Tibial nerve (tissue), 4 donors: ENCODE data around the gene C1QTNF12. TPM values are rescaled to one million over a fixed set of nuclear protein-coding genes. Genes with fewer than 3 reads are reported as not detected.

ENCODE experiments used
- DNase-seq, 2 donors: peaks; one replicate each; pipeline ENCODE4 v3.0.0-alpha.2; 2019; ENCODE audit warnings: low spot score in 2 of 2
- H3K27ac ChIP-seq, 4 donors: fragments of 200-600 bp; sonication (generic) in 3 of 4; one replicate each; pipeline ENCODE4 v1.5.1; 2017 to 2019; ENCODE audit warnings: mild to moderate bottlenecking in 1 of 4
- H3K27me3 ChIP-seq, 2 donors: fragments of 200-600 bp; sonication (generic) in 1 of 2; one replicate each; pipeline versions ENCODE4 v1.5.1 to v1.6.0; 2017 to 2019
- H3K36me3 ChIP-seq, 3 donors: fragments of 200-600 bp; sonication (generic); one replicate each; pipeline ENCODE4 v1.5.1; 2018 to 2019
- H3K4me1 ChIP-seq, 4 donors: fragments of 200-600 bp; sonication (generic) in 3 of 4; one replicate each; pipeline ENCODE4 v1.5.1; 2017 to 2019
- H3K4me3 ChIP-seq, 4 donors: fragments of 200-600 bp; sonication (generic) in 3 of 4; one replicate each; pipeline ENCODE4 v1.5.1; 2017 to 2019; ENCODE audit warnings: mild to moderate bottlenecking in 1 of 4, moderate library complexity in 1 of 4
- H3K9me3 ChIP-seq, 4 donors: fragments of 200-600 bp; sonication (generic) in 3 of 4; one replicate each; pipeline ENCODE4 v1.5.1; 2017 to 2019
- CTCF ChIP-seq, 5 experiments: fragments of 200-600 bp in 3 of 5; fragments of 450-650 bp in 2 of 5; sonication (generic) in 3 of 5; IDR thresholded peaks; one replicate each; pipeline ENCODE4 v1.5.1; 2016 to 2019; ENCODE audit warnings: antibody characterized with exemption in 5 of 5, mild to moderate bottlenecking in 3 of 5, moderate library complexity in 2 of 5
- EP300 ChIP-seq, 2 donors: sonication (generic); formaldehyde crosslinking; IDR thresholded peaks; one replicate each; pipeline ENCODE4 v1.6.1; 2017; ENCODE audit warnings: antibody characterized with exemption in 2 of 2, mild to moderate bottlenecking in 1 of 2
- POLR2A ChIP-seq, 2 donors: fragments of 450-650 bp; IDR thresholded peaks; one replicate each; pipeline ENCODE4 v1.6.1; 2017; ENCODE audit warnings: antibody characterized with exemption in 2 of 2, mild to moderate bottlenecking in 2 of 2, moderate library complexity in 2 of 2
- WGBS, 2 donors: methylation state at CpG; one replicate each; pipeline ENCODE4 v1.1.5; 2018; 5-methylcytosine and 5-hydroxymethylcytosine counted together
- total RNA-seq, 4 donors: library from RNA; depleted of rRNA; stranded (reverse); fragments of >200 nt; gene quantifications; one replicate each; pipeline ENCODE4 v1.1.0, GENCODE V29; 2016

Gene C1QTNF12
- total RNA-seq, 4 donors from 2014 or later = 0.84 to 3.0 (median 1.8) TPM

- DNase-seq = peak; percentile 85 to 92
- H3K36me3 ChIP-seq = peaks cover 0 to 4% (median 0%) of the 10 kb centered on the region in 3 donors
- H3K4me1 ChIP-seq = peaks cover 0 to 57% (median 38%) of the 10 kb centered on the region in 4 donors
- peak within 1 kb of the TSS; percentile 80 to 90 (median 84) for H3K4me3 ChIP-seq
- H3K27ac ChIP-seq = peak within 1 kb of the TSS; percentile 47 to 89 (median 82)
- no peaks in the 10 kb centered on the region for H3K9me3 ChIP-seq
- peak; percentile 51 to 70 for TF ChIP-seq POLR2A (IDR thresholded peaks at IDR 0.05)
- peak in 1 of 2 donors; percentile 83 for TF ChIP-seq EP300 (IDR thresholded peaks at IDR 0.05)
- peak in 1 of 5 experiments; percentile 12 for TF ChIP-seq CTCF (IDR thresholded peaks at IDR 0.05)
- 0 to 2% methylated on average over 11 to 34 of the region's 105 CpGs for WGBS, 2 donors
- H3K27me3 ChIP-seq = no peaks in the 10 kb centered on the region
Measured at GRCh38 chr1:1273512-1274298, 27.2 kb upstream of the C1QTNF12 start, which contains the start of gene UBE2J2. TSS of gene UBE2J2 (minus strand) at chr1:1273854. CDS start at chr1:1267992, 5,862 bp downstream.

- Histone ChIP-seq H3K4me3 (peak overlapping the region; percentile 80 to 90 (median 84)), H3K27ac (peak overlapping the region; percentile 47 to 89 (median 82)), H3K4me1 (peaks cover 0 to 63% (median 38%) of the 10 kb centered on the region in 4 donors), H3K9me3 (no peaks in the 10 kb centered on the region), H3K36me3 (peaks cover 0 to 9% (median 0%) of the 10 kb centered on the region in 3 donors), H3K27me3 (no peaks in the 10 kb centered on the region)
- 0 to 1% methylated on average over 12 to 24 of the region's 31 CpGs for WGBS, 2 donors
- no peak for DNase-seq
- TF ChIP-seq CTCF (IDR thresholded peaks at IDR 0.05) = no peak
- no peak for TF ChIP-seq POLR2A (IDR thresholded peaks at IDR 0.05)
- no peak for TF ChIP-seq EP300 (IDR thresholded peaks at IDR 0.05)
Measured at GRCh38 chr1:1273209-1273511, 26.6 kb upstream of the C1QTNF12 start.

- Histone ChIP-seq H3K27ac (peak overlapping the region in 2 of 4 donors; percentile 87 to 89), H3K36me3 (peaks cover 0 to 15% (median 0%) of the 10 kb centered on the region in 3 donors), H3K9me3 (no peaks in the 10 kb centered on the region), H3K27me3 (no peaks in the 10 kb centered on the region), H3K4me1 (peaks cover 0 to 69% (median 38%) of the 10 kb centered on the region in 4 donors), H3K4me3 (peak overlapping the region; percentile 80 to 90 (median 84))
- TF ChIP-seq CTCF (IDR thresholded peaks at IDR 0.05) = no peak
- no peak for TF ChIP-seq EP300 (IDR thresholded peaks at IDR 0.05)
- no peak for TF ChIP-seq POLR2A (IDR thresholded peaks at IDR 0.05)
- WGBS, 2 donors = 38 to 45% methylated on average over 35 to 42 of the region's 43 CpGs
- DNase-seq = no peak
Measured at GRCh38 chr1:1272341-1273208, 26.1 kb upstream of the C1QTNF12 start.

GRCh38 chr1:1270813-1271212, 24.3 kb upstream of the C1QTNF12 start:
- TF ChIP-seq POLR2A (IDR thresholded peaks at IDR 0.05) (no peak), EP300 (IDR thresholded peaks at IDR 0.05) (no peak), CTCF (IDR thresholded peaks at IDR 0.05) (no peak)
- WGBS, 2 donors = 42 to 46% methylated on average over 5 to 7 of the region's 7 CpGs

More at GRCh38 chr1:1270813-1271212, 24.3 kb upstream of the C1QTNF12 start:
- Histone ChIP-seq H3K4me1 (peaks cover 0 to 69% (median 38%) of the 10 kb centered on the region in 4 donors), H3K4me3 (no peak overlapping the region), H3K36me3 (peaks cover 0 to 33% (median 5%) of the 10 kb centered on the region in 3 donors), H3K27me3 (no peaks in the 10 kb centered on the region), H3K9me3 (no peaks in the 10 kb centered on the region), H3K27ac (no peak overlapping the region)
- no peak for DNase-seq
